Measurements from ENCODE around the gene DPM2. TPM values are rescaled to one million over a fixed set of nuclear protein-coding genes. Genes with fewer than 3 reads are reported as not detected.

The DPM2 gene
- total and polyA plus RNA-seq, 9 donors = 10.6 to 37.1 (median 27.3) TPM

- no peaks in the 10 kb centered on the region for H3K36me3 ChIP-seq
- DNase-seq = peak in 1 of 5 donors; percentile 37
- H3K27me3 ChIP-seq = no peaks in the 10 kb centered on the region
- 57 to 67% (median 60%) methylated on average over 6 of the region's 6 CpGs for WGBS, 3 donors
- H3K27ac ChIP-seq = no peak overlapping the region
- intact Hi-C loops (cut with DNase I) = loop anchor here (2.0 to 10.0 kb wide), 6 partner anchors 131 to 418 kb away; partner anchors contain the start of gene TOR2A (in 2 of the 4)
- no peak overlapping the region for H3K4me3 ChIP-seq
- peaks cover 2% of the 10 kb centered on the region for H3K4me1 ChIP-seq (ENCODE audit: insufficient read depth)
- TF ChIP-seq, protein P1, sequence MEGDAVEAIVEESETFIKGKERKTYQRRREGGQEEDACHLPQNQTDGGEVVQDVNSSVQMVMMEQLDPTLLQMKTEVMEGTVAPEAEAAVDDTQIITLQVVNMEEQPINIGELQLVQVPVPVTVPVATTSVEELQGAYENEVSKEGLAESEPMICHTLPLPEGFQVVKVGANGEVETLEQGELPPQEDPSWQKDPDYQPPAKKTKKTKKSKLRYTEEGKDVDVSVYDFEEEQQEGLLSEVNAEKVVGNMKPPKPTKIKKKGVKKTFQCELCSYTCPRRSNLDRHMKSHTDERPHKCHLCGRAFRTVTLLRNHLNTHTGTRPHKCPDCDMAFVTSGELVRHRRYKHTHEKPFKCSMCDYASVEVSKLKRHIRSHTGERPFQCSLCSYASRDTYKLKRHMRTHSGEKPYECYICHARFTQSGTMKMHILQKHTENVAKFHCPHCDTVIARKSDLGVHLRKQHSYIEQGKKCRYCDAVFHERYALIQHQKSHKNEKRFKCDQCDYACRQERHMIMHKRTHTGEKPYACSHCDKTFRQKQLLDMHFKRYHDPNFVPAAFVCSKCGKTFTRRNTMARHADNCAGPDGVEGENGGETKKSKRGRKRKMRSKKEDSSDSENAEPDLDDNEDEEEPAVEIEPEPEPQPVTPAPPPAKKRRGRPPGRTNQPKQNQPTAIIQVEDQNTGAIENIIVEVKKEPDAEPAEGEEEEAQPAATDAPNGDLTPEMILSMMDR (IDR thresholded peaks at IDR 0.05) = no peak
- TF ChIP-seq EP300 (IDR thresholded peaks at IDR 0.05) (no peak), POLR2A (IDR thresholded peaks at IDR 0.05) (no peak)
- no peaks in the 10 kb centered on the region for H3K9me3 ChIP-seq
These were observed 14.6 kb downstream of the DPM2 start for GRCh38 chr9:127923046-127923445.

GRCh38 chr9:127921557-127922120 lies 16.0 kb downstream of the DPM2 start:
- no peaks in the 10 kb centered on the region for H3K36me3 ChIP-seq
- H3K4me3 ChIP-seq = no peak overlapping the region
- peak; percentile 61 to 86 (median 80) for DNase-seq
- intact Hi-C loops (cut with DNase I) = loop anchor here (2.0 to 10.0 kb wide), 8 partner anchors 129 to 417 kb away; partner anchors contain the start of gene TOR2A (in 3 of the 4)
- no peak overlapping the region for H3K27ac ChIP-seq
- H3K4me1 ChIP-seq (ENCODE audit: insufficient read depth) = peaks cover 2% of the 10 kb centered on the region
- 10 to 15% (median 11%) methylated on average over 44 to 45 of the region's 45 CpGs for WGBS, 3 donors
- no peak for TF ChIP-seq EP300 (IDR thresholded peaks at IDR 0.05)
- TF ChIP-seq, protein P1 (IDR thresholded peaks at IDR 0.05) = peak; percentile 90 to 97 (median 96)
- TF ChIP-seq POLR2A (IDR thresholded peaks at IDR 0.05) = peak; percentile 21
- H3K27me3 ChIP-seq = no peaks in the 10 kb centered on the region
- H3K9me3 ChIP-seq = no peaks in the 10 kb centered on the region

DNA sequence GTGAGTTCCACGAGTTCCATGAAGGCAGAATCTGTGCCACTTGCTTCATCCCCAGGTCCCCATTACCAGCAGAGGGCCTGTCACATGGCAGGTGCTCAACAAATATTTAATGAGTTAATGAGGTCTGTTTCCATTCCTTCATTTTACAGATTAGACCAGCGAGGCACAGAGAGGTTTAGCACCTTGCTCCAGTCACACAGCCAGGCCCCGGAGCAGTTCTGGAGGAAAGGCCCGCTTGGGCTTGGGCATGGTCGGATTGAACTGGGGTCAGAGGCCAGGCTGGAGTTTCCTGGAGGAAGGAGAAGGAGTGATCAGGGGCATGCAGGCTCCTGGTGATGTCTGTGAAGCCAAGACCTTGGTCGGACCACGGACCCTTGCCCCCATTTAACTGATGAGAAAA lies 16.9 kb downstream of the DPM2 start:
- peaks cover 5% of the 10 kb centered on the region for H3K4me1 ChIP-seq (ENCODE audit: insufficient read depth)
- WGBS, 3 donors = 83 to 87% (median 83%) methylated on average over 7 of the region's 7 CpGs
- no peak for TF ChIP-seq POLR2A (IDR thresholded peaks at IDR 0.05)
- no peak for TF ChIP-seq EP300 (IDR thresholded peaks at IDR 0.05)
- TF ChIP-seq, protein P1 (IDR thresholded peaks at IDR 0.05) = no peak
- no peaks in the 10 kb centered on the region for H3K36me3 ChIP-seq
- H3K9me3 ChIP-seq = no peaks in the 10 kb centered on the region
- intact Hi-C loops (cut with DNase I) = loop anchor here (2.0 to 10.0 kb wide), 7 partner anchors 128 to 416 kb away; partner anchors contain the start of gene TOR2A (in 3 of the 4)
- DNase-seq = no peak
- no peak overlapping the region for H3K27ac ChIP-seq
- H3K4me3 ChIP-seq = no peak overlapping the region
- no peaks in the 10 kb centered on the region for H3K27me3 ChIP-seq

- Histone ChIP-seq H3K4me1 (ENCODE audit: insufficient read depth) (peaks cover 6% of the 10 kb centered on the region), H3K4me3 (no peak overlapping the region), H3K27ac (no peak overlapping the region), H3K9me3 (no peaks in the 10 kb centered on the region), H3K27me3 (no peaks in the 10 kb centered on the region), H3K36me3 (no peaks in the 10 kb centered on the region)
- WGBS, 3 donors = 23 to 38% (median 31%) methylated on average over 8 of the region's 8 CpGs
- intact Hi-C loops (cut with DNase I) = loop anchor here in 1 of 4 donors (5.0 kb wide), 1 partner anchor 132 kb away; the partner anchor contains the start of gene CDK9
- no peak for TF ChIP-seq POLR2A (IDR thresholded peaks at IDR 0.05)
- TF ChIP-seq EP300 (IDR thresholded peaks at IDR 0.05) = peak; percentile 66
- TF ChIP-seq, protein P1 (IDR thresholded peaks at IDR 0.05) = no peak
- peak; percentile 73 to 87 (median 77) for DNase-seq
These were observed 18.3 kb downstream of the DPM2 start for GRCh38 chr9:127919253-127919815.
